ENCODE results near the gene C1orf21. TPM values are rescaled to one million over a fixed set of nuclear protein-coding genes. Genes with fewer than 3 reads are reported as not detected.
A peak's percentile ranks its signal among the peaks of the same experiment; 100 is the strongest.

C1orf21 gene
- total RNA-seq, 1 donor from 2014 or later: 43.3 TPM

DNA sequence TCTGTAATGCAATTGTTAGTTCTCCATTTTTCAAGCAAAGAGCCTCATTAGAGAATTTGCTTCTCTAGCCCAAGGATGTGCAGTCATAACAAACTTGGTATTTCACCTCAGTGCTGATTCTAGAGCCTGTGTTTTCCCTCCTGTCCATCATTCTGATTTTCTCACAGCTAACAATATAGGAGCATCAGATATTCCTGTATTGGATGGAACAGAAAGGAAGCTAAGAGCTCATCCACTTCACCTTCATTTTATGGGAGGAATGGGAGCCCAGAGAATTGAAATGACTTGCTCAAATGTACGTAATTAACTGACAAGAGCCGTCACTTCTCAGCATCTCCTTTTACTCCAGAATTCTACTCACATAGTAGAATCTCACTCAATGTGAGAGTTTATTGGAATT lies 271.2 kb downstream of the C1orf21 start:
- no peaks in the 10 kb centered on the region for H3K36me3 Mint-ChIP-seq (ENCODE audit: unreplicated experiment)
- TF ChIP-seq, protein P1, sequence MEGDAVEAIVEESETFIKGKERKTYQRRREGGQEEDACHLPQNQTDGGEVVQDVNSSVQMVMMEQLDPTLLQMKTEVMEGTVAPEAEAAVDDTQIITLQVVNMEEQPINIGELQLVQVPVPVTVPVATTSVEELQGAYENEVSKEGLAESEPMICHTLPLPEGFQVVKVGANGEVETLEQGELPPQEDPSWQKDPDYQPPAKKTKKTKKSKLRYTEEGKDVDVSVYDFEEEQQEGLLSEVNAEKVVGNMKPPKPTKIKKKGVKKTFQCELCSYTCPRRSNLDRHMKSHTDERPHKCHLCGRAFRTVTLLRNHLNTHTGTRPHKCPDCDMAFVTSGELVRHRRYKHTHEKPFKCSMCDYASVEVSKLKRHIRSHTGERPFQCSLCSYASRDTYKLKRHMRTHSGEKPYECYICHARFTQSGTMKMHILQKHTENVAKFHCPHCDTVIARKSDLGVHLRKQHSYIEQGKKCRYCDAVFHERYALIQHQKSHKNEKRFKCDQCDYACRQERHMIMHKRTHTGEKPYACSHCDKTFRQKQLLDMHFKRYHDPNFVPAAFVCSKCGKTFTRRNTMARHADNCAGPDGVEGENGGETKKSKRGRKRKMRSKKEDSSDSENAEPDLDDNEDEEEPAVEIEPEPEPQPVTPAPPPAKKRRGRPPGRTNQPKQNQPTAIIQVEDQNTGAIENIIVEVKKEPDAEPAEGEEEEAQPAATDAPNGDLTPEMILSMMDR (IDR thresholded peaks at IDR 0.05; ENCODE audit: partially characterized antibody, unreplicated experiment): no peak
- H3K27me3 Mint-ChIP-seq (ENCODE audit: unreplicated experiment): no peaks in the 10 kb centered on the region
- H3K9me3 Mint-ChIP-seq (ENCODE audit: unreplicated experiment): no peaks in the 10 kb centered on the region
- no peak for DNase-seq
- no peak overlapping the region for H3K27ac Mint-ChIP-seq (ENCODE audit: unreplicated experiment)
- no peaks in the 10 kb centered on the region for H3K4me1 Mint-ChIP-seq (ENCODE audit: low read depth, unreplicated experiment)
- no peak overlapping the region for H3K4me3 Mint-ChIP-seq (ENCODE audit: unreplicated experiment)

DNA sequence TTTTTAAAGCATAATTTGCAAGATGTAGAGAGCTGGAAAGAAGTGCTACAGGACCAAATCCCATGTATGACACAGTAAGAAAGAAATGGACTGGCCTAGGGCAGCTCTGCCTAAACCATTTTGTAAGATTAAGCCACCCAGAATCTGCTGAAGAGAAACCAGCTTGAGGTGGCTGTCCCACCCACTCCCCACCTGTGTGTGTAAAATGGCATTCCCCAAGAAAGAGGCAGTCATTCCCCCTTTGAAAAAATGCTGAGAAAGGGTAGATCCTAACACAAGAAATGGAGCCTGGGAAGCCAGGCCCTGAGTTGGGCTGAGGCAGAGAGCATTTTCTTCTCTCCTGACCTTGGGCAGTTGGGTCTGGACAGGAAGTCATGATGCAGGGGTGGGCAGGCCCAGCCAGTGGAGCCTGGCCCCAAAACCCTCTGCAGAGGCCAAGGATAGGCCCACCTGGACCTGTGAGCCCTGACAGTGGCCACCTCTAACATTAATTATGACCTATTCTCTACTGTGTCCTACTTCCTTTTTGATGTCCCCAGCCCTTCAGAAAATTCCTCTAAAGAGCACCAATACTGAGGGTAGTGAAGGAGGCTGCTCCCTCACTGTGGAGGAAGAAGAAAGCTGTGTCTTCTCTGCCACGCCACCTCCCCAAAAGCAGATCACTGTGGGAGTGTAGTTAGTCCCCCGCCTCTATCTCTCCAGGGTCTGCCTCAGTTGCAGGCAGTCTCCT lies 273.8 kb downstream of the C1orf21 start:
- H3K27me3 Mint-ChIP-seq (ENCODE audit: unreplicated experiment): no peaks in the 10 kb centered on the region
- no peak for DNase-seq
- no peak overlapping the region for H3K4me3 Mint-ChIP-seq (ENCODE audit: unreplicated experiment)
- H3K36me3 Mint-ChIP-seq (ENCODE audit: unreplicated experiment): no peaks in the 10 kb centered on the region
- no peak overlapping the region for H3K27ac Mint-ChIP-seq (ENCODE audit: unreplicated experiment)
- H3K9me3 Mint-ChIP-seq (ENCODE audit: unreplicated experiment): no peaks in the 10 kb centered on the region
- no peaks in the 10 kb centered on the region for H3K4me1 Mint-ChIP-seq (ENCODE audit: low read depth, unreplicated experiment)
- TF ChIP-seq, protein P1 (IDR thresholded peaks at IDR 0.05; ENCODE audit: partially characterized antibody, unreplicated experiment): no peak

DNA sequence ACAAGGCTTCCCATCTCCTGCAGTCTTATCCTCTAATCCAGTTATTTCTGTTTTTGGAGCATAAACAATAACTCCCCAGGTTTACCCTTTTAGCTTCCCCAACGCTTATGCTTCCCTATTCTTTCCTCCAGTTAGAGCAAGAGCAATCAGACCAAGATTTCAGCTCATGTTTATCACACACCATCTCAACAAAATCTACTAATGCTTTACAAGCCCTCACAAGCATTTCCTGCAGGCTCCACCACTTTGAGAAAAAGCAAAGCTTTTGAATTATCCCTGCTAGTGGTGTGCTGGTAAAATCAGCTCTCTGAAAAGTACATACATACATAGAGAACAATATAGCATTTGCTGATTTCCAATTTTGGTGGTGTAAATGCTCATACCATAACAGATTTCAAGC lies 275.0 kb downstream of the C1orf21 start:
- Mint-ChIP-seq H3K36me3 (ENCODE audit: unreplicated experiment) (no peaks in the 10 kb centered on the region), H3K27ac (ENCODE audit: unreplicated experiment) (no peak overlapping the region), H3K4me1 (ENCODE audit: low read depth, unreplicated experiment) (no peaks in the 10 kb centered on the region), H3K27me3 (ENCODE audit: unreplicated experiment) (no peaks in the 10 kb centered on the region), H3K9me3 (ENCODE audit: unreplicated experiment) (no peaks in the 10 kb centered on the region), H3K4me3 (ENCODE audit: unreplicated experiment) (no peak overlapping the region)
- TF ChIP-seq, protein P1 (IDR thresholded peaks at IDR 0.05; ENCODE audit: partially characterized antibody, unreplicated experiment): no peak
- DNase-seq: no peak

DNA sequence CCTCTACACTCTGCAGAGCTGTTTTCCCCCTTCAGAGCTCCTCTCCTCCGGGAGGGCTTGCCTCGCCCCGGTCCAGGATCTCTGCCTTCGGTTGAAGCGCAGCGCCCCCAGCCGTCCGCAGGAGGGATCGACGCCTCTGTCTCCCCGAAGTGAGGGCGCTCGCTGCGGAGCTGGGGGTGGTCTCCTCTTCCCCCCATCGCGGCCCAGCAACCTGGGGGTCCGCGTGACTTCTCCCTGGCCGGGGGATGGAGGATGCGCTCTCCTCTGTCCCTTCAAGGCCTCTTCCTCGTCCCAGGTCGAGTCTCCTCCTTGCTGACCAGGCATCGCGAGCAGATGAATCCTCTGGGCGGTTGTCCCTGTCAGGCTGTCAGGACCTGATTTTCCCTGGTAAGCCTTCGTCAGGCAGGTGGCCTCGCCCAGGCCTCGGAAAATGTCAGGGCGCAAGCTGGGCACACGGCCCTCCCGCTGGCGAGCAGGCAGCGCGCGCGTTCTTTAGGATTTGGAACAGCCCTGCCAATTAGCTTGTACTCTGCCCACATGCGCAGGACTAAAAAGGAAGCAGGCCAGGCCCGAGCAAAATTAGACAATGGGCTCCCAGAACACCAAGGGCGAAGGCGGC lies 277.3 kb downstream of the C1orf21 start:
- no peaks in the 10 kb centered on the region for H3K36me3 Mint-ChIP-seq (ENCODE audit: unreplicated experiment)
- peak; percentile 88 for DNase-seq
- TF ChIP-seq, protein P1 (IDR thresholded peaks at IDR 0.05; ENCODE audit: partially characterized antibody, unreplicated experiment): peak; percentile 96
- H3K9me3 Mint-ChIP-seq (ENCODE audit: unreplicated experiment): no peaks in the 10 kb centered on the region
- no peak overlapping the region for H3K27ac Mint-ChIP-seq (ENCODE audit: unreplicated experiment)
- H3K4me3 Mint-ChIP-seq (ENCODE audit: unreplicated experiment): peak overlapping the region; percentile 61
- no peaks in the 10 kb centered on the region for H3K27me3 Mint-ChIP-seq (ENCODE audit: unreplicated experiment)
- no peaks in the 10 kb centered on the region for H3K4me1 Mint-ChIP-seq (ENCODE audit: low read depth, unreplicated experiment)

DNA sequence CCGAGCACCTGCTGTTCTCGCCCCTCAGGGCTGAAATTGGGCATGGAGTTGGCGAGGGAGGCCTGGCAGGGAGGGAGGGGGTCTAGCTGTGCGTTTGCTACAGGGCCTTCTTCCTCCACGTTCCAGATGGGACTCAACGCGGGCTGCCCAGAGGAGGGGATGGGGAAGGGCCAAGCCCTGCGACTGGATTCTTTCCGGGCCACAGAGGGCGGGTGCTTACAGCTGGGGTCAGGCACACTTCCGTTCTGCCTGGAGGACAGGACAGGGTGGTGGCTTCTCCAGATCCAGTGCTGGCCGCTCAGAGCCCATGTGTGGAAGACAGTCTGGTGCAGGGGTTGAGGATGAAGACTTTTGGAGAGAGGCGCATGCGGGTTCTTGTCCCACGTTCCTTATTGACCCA lies 277.8 kb downstream of the C1orf21 start:
- Mint-ChIP-seq H3K4me3 (ENCODE audit: unreplicated experiment) (no peak overlapping the region), H3K4me1 (ENCODE audit: low read depth, unreplicated experiment) (no peaks in the 10 kb centered on the region)
- no peak for DNase-seq

More for the DNA sequence above, 277.8 kb downstream of the C1orf21 start:
- Mint-ChIP-seq H3K27ac (ENCODE audit: unreplicated experiment) (no peak overlapping the region), H3K9me3 (ENCODE audit: unreplicated experiment) (no peaks in the 10 kb centered on the region), H3K27me3 (ENCODE audit: unreplicated experiment) (no peaks in the 10 kb centered on the region), H3K36me3 (ENCODE audit: unreplicated experiment) (no peaks in the 10 kb centered on the region)
- TF ChIP-seq, protein P1 (IDR thresholded peaks at IDR 0.05; ENCODE audit: partially characterized antibody, unreplicated experiment): no peak

All from glutamatergic neuron (in vitro differentiated cells).